ENCODE results near the gene HGD.

Gene HGD

GRCh38 chr3:120710369-120710768 is 28.3 kb upstream of the HGD start:
- in situ Hi-C loops (cut with HindIII; ENCODE audit: low pct_ligation_motif_present, low sequenced_read_pairs), result no loop called here
- TF ChIP-seq CTCF (IDR thresholded peaks at IDR 0.05; ENCODE audit: low read depth, low read length, missing control alignments), result no peak
- H3K27me3 ChIP-seq (replicated peaks), result no peaks in the 10 kb centered on the region
- H3K36me3 ChIP-seq (replicated peaks), result no peaks in the 10 kb centered on the region
- H3K4me3 ChIP-seq (ENCODE audit: low read depth, low read length), result no peak overlapping the region
- H3K27ac ChIP-seq, result no peak overlapping the region
- no peak for DNase-seq

- TF ChIP-seq CTCF (IDR thresholded peaks at IDR 0.05; ENCODE audit: low read depth, low read length, missing control alignments), result no peak
- Histone ChIP-seq H3K27me3 (replicated peaks) (no peaks in the 10 kb centered on the region), H3K27ac (no peak overlapping the region), H3K4me3 (ENCODE audit: low read depth, low read length) (no peak overlapping the region), H3K36me3 (replicated peaks) (no peaks in the 10 kb centered on the region)
- DNase-seq, result no peak
- in situ Hi-C loops (cut with HindIII; ENCODE audit: low pct_ligation_motif_present, low sequenced_read_pairs), result no loop called here
Observed at GRCh38 chr3:120708408-120708807, 26.4 kb upstream of the HGD start.

GRCh38 chr3:120706950-120707349 is 24.9 kb upstream of the HGD start:
- in situ Hi-C loops (cut with HindIII; ENCODE audit: low pct_ligation_motif_present, low sequenced_read_pairs), result no loop called here
- H3K27me3 ChIP-seq (replicated peaks), result no peaks in the 10 kb centered on the region
- H3K27ac ChIP-seq, result no peak overlapping the region
- H3K4me3 ChIP-seq (ENCODE audit: low read depth, low read length), result no peak overlapping the region
- no peaks in the 10 kb centered on the region for H3K36me3 ChIP-seq (replicated peaks)
- no peak for TF ChIP-seq CTCF (IDR thresholded peaks at IDR 0.05; ENCODE audit: low read depth, low read length, missing control alignments)
- no peak for DNase-seq

GRCh38 chr3:120705884-120706582 is 24.0 kb upstream of the HGD start:
- in situ Hi-C loops (cut with HindIII; ENCODE audit: low pct_ligation_motif_present, low sequenced_read_pairs), result no loop called here
- Histone ChIP-seq H3K27me3 (replicated peaks) (no peaks in the 10 kb centered on the region), H3K4me3 (ENCODE audit: low read depth, low read length) (no peak overlapping the region), H3K36me3 (replicated peaks) (no peaks in the 10 kb centered on the region), H3K27ac (no peak overlapping the region)
- no peak for DNase-seq
- no peak for TF ChIP-seq CTCF (IDR thresholded peaks at IDR 0.05; ENCODE audit: low read depth, low read length, missing control alignments)

- in situ Hi-C loops (cut with HindIII; ENCODE audit: low pct_ligation_motif_present, low sequenced_read_pairs), result no loop called here
- Histone ChIP-seq H3K27me3 (replicated peaks) (no peaks in the 10 kb centered on the region), H3K36me3 (replicated peaks) (no peaks in the 10 kb centered on the region), H3K4me3 (ENCODE audit: low read depth, low read length) (no peak overlapping the region), H3K27ac (no peak overlapping the region)
- TF ChIP-seq CTCF (IDR thresholded peaks at IDR 0.05; ENCODE audit: low read depth, low read length, missing control alignments), result no peak
- no peak for DNase-seq
Observed at GRCh38 chr3:120699333-120699732, 17.3 kb upstream of the HGD start.
